ENCODE data around the gene RASAL2. TPM values are rescaled to one million over a fixed set of nuclear protein-coding genes. Genes with fewer than 3 reads are reported as not detected.

RASAL2 gene
- total and polyA plus RNA-seq, 11 donors: 6.2 to 112 (median 39.9) TPM

- 95 to 97% (median 97%) methylated on average over 3 of the region's 3 CpGs for WGBS, 4 donors
- DNase-seq (no peak), ATAC-seq (no peak)
- Histone ChIP-seq H3K27me3 (no peaks in the 10 kb centered on the region), H3K36me3 (peaks cover 0 to 87% (median 18%) of the 10 kb centered on the region in 9 donors), H3K9me3 (no peaks in the 10 kb centered on the region), H3K27ac (no peak overlapping the region), H3K4me3 (no peak overlapping the region), H3K4me1 (no peaks in the 10 kb centered on the region)
- no peak for TF ChIP-seq POLR2A (IDR thresholded peaks at IDR 0.05)
- TF ChIP-seq, protein P1, sequence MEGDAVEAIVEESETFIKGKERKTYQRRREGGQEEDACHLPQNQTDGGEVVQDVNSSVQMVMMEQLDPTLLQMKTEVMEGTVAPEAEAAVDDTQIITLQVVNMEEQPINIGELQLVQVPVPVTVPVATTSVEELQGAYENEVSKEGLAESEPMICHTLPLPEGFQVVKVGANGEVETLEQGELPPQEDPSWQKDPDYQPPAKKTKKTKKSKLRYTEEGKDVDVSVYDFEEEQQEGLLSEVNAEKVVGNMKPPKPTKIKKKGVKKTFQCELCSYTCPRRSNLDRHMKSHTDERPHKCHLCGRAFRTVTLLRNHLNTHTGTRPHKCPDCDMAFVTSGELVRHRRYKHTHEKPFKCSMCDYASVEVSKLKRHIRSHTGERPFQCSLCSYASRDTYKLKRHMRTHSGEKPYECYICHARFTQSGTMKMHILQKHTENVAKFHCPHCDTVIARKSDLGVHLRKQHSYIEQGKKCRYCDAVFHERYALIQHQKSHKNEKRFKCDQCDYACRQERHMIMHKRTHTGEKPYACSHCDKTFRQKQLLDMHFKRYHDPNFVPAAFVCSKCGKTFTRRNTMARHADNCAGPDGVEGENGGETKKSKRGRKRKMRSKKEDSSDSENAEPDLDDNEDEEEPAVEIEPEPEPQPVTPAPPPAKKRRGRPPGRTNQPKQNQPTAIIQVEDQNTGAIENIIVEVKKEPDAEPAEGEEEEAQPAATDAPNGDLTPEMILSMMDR (IDR thresholded peaks at IDR 0.05): no peak
- intact Hi-C loops (cut with DNase I): no loop called here
These were observed 358.1 kb downstream of the RASAL2 start for GRCh38 chr1:178452013-178452412.

GRCh38 chr1:178456472-178456871 lies 362.6 kb downstream of the RASAL2 start:
- ATAC-seq: no peak

DNA sequence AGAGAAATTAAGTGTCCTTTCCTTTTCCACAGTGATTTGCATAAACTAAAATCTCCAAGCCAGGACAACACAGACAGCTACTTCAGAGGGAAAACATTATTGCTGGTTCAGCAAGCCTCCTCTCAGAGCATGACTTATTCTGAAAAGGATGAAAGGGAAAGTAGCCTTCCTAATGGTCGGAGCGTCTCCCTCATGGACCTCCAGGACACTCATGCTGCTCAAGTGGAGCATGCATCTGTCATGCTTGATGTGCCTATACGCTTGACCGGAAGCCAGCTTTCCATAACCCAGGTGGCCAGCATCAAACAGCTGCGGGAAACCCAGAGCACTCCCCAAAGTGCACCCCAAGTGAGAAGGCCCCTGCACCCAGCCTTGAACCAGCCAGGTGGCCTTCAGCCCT lies 363.7 kb downstream of the RASAL2 start:
- TF ChIP-seq, protein P1 (IDR thresholded peaks at IDR 0.05): no peak
- no peak for TF ChIP-seq POLR2A (IDR thresholded peaks at IDR 0.05)
- intact Hi-C loops (cut with DNase I): no loop called here
- Histone ChIP-seq H3K27me3 (no peaks in the 10 kb centered on the region), H3K36me3 (peaks cover 0 to 69% (median 28%) of the 10 kb centered on the region in 9 donors), H3K4me1 (peaks cover 0 to 17% (median 2%) of the 10 kb centered on the region in 12 donors), H3K9me3 (no peaks in the 10 kb centered on the region), H3K27ac (no peak overlapping the region), H3K4me3 (no peak overlapping the region)
- ATAC-seq (no peak), DNase-seq (no peak)
- 88 to 100% (median 99%) methylated on average over 5 of the region's 5 CpGs for WGBS, 4 donors

More at GRCh38 chr1:178456472-178456871, 362.6 kb downstream of the RASAL2 start:
- no peak for DNase-seq
- Histone ChIP-seq H3K4me3 (no peak overlapping the region), H3K4me1 (peaks cover 0 to 17% (median 2%) of the 10 kb centered on the region in 12 donors), H3K27me3 (no peaks in the 10 kb centered on the region), H3K9me3 (no peaks in the 10 kb centered on the region), H3K36me3 (peaks cover 0 to 80% (median 35%) of the 10 kb centered on the region in 9 donors), H3K27ac (no peak overlapping the region)
- intact Hi-C loops (cut with DNase I): no loop called here
- TF ChIP-seq, protein P1 (IDR thresholded peaks at IDR 0.05): no peak
- no peak for TF ChIP-seq POLR2A (IDR thresholded peaks at IDR 0.05)
- 95 to 99% (median 97%) methylated on average over 13 of the region's 13 CpGs for WGBS, 4 donors

DNA sequence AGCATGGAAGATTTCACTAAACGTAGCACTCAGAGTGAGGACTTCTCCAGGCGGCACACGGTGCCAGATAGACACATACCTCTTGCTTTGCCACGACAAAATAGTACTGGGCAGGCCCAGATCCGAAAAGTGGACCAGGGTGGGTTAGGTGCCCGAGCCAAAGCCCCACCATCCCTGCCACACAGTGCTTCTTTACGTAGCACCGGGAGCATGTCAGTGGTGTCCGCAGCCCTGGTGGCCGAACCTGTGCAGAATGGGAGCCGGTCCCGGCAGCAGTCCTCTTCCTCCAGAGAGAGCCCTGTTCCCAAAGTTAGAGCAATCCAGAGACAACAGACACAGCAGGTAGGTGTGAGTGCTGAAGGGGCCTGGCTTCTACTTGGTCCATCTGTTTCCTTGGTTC lies 364.3 kb downstream of the RASAL2 start:
- DNase-seq: peak in 1 of 5 donors; percentile 51
- intact Hi-C loops (cut with DNase I): no loop called here

More for the DNA sequence above, 364.3 kb downstream of the RASAL2 start:
- no peaks in the 10 kb centered on the region for H3K27me3 ChIP-seq
- no peak overlapping the region for H3K27ac ChIP-seq
- TF ChIP-seq, protein P1 (IDR thresholded peaks at IDR 0.05): no peak
- no peak for TF ChIP-seq POLR2A (IDR thresholded peaks at IDR 0.05)
- no peak overlapping the region for H3K4me3 ChIP-seq
- H3K36me3 ChIP-seq: peaks cover 0 to 67% (median 28%) of the 10 kb centered on the region in 9 donors
- no peaks in the 10 kb centered on the region for H3K9me3 ChIP-seq
- ATAC-seq: peak in 2 of 4 donors; percentile 11 to 34
- WGBS, 4 donors: 89 to 97% (median 95%) methylated on average over 6 to 12 of the region's 12 CpGs
- H3K4me1 ChIP-seq: peaks cover 0 to 17% (median 2%) of the 10 kb centered on the region in 12 donors
